ENCODE data around the gene OPN1SW. TPM values are rescaled to one million over a fixed set of nuclear protein-coding genes. Genes with fewer than 3 reads are reported as not detected.

The OPN1SW gene
- total and polyA plus RNA-seq, 9 of the 15 experiments (the other 6 are each of a cell fraction or from before 2014, with no cell fraction given): 0.84 to 1.0 TPM; not detected in 7

GRCh38 chr7:128791121-128791971 is 15.8 kb upstream of the OPN1SW start, which contains the start of gene CCDC136 (continued):
- TF ChIP-seq GATAD2A (IDR thresholded peaks at IDR 0.05) (no peak), HMG20B (CRISPR knock-in tag; IDR thresholded peaks at IDR 0.05) (no peak), ETS2 (tag; IDR thresholded peaks at IDR 0.05; ENCODE audit: borderline replicate concordance, poor library complexity, severe bottlenecking) (no peak), SAFB (IDR thresholded peaks at IDR 0.05; ENCODE audit: borderline replicate concordance, low read depth, low read length) (0 out of 2 replicates have a peak, but pooled peaks have one; percentile 9), RBM25 (IDR thresholded peaks at IDR 0.05; ENCODE audit: low read depth, low read length, severe bottlenecking) (peak; percentile 51), L3MBTL2 (IDR thresholded peaks at IDR 0.05) (0 out of 2 replicates have a peak, but pooled peaks have one; percentile 19), E2F8 (IDR thresholded peaks at IDR 0.05; ENCODE audit: low read depth, partially characterized antibody) (no peak), HLTF (IDR thresholded peaks at IDR 0.05) (no peak), XRCC4 (IDR thresholded peaks at IDR 0.05; ENCODE audit: extremely low read depth, insufficient read depth, insufficient read length) (no peak), ZNF431 (CRISPR knock-in tag; IDR thresholded peaks at IDR 0.05) (no peak), SOX6 (IDR thresholded peaks at IDR 0.05) (no peak), SNIP1 (IDR thresholded peaks at IDR 0.05; ENCODE audit: low read depth) (no peak), TEAD1 (CRISPR knock-in tag; IDR thresholded peaks at IDR 0.05) (no peak; a peak in 1 of 4 replicates), ZNF644 (tag; IDR thresholded peaks at IDR 0.05; ENCODE audit: low read depth) (no peak), CEBPZ (IDR thresholded peaks at IDR 0.05; ENCODE audit: borderline replicate concordance, low read depth, low read length) (no peak), JUN (IDR thresholded peaks at IDR 0.05; ENCODE audit: borderline replicate concordance, low read depth, low read length) (no peak), JUN (CRISPR knock-in tag; IDR thresholded peaks at IDR 0.05; ENCODE audit: borderline replicate concordance) (no peak), EGR1 (conservative IDR thresholded peaks at IDR 0.05) (0 out of 2 replicates have a peak, but pooled peaks have one; percentile 8), JUNB (CRISPR knock-in tag; conservative IDR thresholded peaks at IDR 0.05) (no peak), ELF2 (CRISPR knock-in tag; IDR thresholded peaks at IDR 0.05) (0 out of 2 replicates have a peak, but pooled peaks have one; percentile 40), CHD1 (IDR thresholded peaks at IDR 0.05; ENCODE audit: low read length) (peak; percentile 90)
- TF ChIP-seq, protein P1, sequence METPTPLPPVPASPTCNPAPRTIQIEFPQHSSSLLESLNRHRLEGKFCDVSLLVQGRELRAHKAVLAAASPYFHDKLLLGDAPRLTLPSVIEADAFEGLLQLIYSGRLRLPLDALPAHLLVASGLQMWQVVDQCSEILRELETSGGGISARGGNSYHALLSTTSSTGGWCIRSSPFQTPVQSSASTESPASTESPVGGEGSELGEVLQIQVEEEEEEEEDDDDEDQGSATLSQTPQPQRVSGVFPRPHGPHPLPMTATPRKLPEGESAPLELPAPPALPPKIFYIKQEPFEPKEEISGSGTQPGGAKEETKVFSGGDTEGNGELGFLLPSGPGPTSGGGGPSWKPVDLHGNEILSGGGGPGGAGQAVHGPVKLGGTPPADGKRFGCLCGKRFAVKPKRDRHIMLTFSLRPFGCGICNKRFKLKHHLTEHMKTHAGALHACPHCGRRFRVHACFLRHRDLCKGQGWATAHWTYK (CRISPR knock-in tag; IDR thresholded peaks at IDR 0.05): peak; percentile 43; the same call in 1 of the 2 replicates

All from K562 (cell line).